GM21786 (cell line): ENCODE results near the gene METTL2A.
"Not testable (repeated sequence)": the region's sequence is repeated elsewhere in the genome, so short reads cannot be mapped to it uniquely, and the experiment has no call there.

ENCODE experiments used
- ATAC-seq: cut with Tn5 transposase; IDR thresholded peaks from one replicate; pipeline ENCODE4 v1.9.1; 2021; ENCODE audit not compliant: unreplicated experiment

Gene METTL2A

DNA sequence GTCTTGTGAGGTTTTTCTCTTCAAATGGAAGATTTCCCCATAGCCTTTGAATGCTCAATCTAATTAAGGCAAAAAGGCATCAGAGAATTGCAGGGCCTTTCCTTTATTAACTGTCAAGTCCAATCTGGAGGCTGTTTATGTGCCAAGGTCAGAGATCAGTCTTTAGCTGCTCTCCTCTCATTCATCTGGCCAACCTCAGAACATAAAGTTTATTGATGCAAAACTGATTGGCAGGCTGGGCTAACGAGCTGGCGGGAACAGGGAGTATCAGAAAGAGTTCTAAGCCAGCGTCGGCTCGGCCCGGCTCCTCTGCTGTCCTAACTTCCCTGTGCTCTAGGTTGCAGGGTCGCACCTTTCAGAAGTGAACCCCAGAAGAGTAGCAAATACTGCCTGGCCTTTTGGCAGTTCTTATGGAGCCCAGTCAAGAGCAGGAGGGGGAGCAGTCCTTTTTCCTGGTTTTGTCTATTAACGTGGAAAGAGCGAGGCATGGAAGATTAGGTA, 47.7 kb downstream of the METTL2A start:
- not testable (repeated sequence) for ATAC-seq

DNA sequence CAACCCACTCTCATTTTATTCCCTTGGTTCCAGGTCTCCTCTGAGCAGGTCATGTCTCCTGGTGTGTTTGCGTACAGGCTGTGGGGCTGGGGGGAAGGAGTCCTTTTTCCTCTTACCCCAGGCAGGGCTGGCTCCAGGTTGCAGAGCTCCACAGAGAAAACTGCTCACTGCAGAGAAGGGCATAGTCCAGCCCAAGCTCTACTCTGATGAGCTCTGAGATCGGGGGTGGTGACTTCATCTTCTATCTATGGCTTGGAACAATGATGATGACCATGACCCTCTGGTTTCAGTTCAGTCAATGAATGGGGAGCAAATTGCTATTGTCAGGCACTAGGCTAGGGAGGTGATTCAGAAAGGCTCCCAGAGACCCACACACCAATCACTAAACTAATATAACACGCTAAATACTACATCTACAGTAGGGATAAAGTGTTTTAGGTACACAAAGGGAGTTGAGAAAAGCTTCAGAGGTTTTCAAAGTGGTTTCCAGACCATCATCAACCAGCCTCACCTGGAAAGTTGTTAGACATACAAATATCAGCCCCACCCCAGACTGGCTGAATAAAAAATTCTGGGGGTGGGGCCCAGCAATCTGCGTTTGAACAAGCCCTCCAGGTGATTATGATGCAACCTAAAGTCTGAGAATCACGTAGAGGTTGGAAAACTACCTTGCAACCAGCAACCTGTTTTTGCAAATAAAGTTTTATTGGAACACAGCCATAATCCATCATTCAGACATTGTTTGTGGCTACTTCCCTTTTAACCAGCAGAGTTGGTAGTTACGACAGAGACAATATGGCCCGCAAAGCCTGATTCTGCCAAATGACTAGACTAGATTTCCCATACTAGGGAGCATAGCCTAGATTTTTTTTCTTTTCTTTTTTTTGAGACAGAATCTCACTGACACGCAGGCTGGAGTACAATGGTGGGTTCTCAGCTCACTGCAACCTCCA, 49.6 kb downstream of the METTL2A start:
- not testable (repeated sequence) for ATAC-seq

DNA sequence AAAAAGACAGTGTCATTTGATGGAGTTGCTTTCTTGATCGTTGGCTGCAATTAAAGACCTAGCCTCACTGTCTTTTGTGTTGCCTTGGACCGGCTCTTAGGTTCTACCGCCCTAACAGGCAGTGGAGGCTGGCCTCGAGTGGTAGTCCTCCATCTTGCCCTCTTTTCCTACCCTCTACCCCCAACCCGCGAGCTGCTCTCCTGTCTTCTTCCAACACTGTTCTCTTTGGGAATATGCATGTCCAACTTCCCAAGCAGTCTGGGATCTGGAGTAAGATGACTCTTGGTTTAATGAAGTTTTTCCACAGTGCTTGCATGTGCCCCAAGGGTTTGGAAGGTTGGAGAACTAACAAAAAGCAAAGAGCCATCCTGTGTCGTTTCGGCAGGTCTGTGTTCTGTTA, 53.4 kb downstream of the METTL2A start:
- ATAC-seq: not testable (repeated sequence)

DNA sequence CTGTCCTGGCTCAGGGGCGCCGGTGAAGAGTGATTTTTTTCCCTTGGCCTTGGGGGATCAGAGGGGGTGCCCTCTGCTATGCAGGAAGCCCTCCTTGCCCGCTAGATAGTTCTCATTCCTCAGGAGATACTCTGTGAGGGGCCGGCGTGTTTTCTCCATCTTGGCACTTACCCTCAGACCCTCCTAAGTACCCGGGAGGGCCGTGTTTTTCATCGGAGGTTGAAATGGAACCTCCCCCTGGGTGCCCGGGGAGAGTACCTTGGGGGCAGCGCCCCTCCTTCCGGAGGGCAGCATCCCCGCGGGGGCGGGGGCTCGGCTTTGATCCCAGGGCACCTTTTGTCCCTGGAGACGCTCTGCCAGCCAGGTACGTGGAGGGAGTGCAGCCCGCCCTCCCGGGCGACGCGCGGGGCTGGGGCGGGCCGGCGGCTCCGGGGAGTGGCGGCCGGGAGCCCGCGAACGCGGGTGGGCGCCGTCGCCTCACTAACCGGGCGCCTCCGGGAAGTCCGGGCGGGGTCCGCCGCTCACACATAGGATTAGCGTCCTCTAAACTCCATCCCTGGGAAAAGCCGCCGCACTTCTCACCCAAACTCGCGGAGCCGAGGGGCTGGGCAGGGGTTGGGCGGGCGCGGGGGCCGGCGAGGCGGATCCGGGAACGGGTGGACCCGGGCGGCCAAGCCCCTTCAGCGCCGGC, 54.2 kb downstream of the METTL2A start:
- peak; percentile 25 for ATAC-seq

DNA sequence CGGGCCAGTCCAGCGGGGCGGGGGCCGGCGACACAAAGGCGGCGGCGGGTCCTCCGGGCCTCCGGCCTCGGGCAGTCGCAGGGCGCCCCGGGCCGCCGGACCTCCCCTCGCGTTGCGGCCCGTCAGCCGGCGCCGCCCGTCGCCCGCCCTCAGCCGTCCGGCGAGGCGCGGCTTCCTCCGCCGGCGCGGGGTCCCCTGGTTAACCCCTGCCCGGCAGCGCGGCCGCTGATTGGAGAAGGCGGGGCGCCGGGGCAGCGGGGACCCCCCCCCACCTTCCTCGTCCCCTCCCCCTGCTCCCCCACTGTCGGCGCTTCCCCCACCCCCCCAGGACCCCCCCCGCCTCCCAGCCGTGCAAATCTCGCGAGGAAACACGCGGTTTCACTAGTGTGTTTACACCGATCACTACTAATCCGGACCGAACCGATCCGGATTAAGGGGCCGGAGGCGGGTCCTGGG, 54.8 kb downstream of the METTL2A start, which contains the start of gene TLK2:
TSS of gene TLK2 (plus strand) at position 402 of the 456 bp plus-strand sequence. CDS start 2,301 bp downstream, outside the sequence.
- ATAC-seq: peak; percentile 69

DNA sequence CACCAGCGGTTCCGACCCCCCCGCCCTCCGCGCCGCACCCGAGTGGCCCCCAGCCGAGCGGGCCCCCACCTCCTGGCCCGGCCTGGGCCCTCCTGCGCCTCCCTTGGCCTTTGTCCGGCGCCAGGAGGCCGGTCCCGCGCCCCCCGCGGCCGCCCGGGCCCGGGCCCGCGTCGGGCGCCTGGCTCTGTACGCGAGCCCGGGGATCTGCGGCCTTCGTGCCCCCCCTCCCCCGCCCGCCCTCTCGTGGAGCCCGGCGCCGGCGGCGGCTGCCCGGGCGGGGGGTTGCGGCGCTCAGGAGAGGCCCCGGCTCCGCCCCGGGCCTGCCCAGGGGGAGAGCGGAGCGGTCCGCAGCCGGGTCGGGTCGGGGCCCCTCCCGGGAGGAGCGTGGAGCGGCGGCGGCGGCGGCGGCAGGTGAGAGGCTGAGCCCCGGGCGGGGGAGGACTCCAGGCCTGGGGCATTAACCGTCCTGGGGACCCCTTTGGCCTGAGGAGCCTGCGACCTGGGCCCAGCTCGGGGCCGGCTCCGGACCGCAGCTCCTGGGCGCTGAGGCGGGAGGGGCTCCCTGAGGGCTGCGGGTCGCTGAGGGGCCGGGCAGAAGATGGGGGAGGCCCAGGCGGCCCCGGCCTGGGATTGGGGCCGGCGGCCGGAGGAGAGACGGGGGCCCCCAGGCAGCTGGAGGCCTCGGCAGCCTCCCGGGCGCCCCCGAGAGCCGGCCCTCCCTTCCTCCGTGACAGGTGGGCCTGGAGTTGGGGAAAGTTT, 55.4 kb downstream of the METTL2A start:
- peak; percentile 16 for ATAC-seq

DNA sequence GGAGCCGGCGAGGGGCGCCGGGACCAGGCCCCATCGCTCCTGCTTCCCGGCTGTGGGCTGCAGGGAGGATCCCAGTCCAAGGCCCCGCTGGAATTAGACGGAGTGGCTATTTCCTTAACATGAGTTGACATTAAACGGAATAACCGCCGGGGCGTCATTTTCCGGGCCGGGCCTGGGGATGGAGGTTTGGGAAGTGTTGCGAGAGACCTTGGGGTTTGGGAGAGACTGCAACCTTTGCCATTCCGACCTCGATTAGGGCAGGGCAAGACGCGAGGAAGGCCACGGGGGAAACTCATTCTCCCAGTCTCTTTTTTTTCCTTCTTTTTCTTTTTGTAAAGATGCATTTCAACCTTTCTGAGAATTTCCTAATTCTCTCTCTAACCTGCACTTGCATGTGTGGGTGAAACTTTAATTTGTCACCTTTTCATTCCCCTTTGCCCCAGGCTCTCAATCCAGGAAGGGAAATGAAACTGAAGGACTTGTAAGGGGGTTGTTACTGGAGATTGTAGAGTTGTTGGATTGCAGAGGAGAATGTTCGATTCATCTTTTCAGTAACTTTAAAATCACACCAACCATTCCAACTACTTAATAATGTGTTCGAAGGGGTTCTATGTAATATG, 56.1 kb downstream of the METTL2A start:
- ATAC-seq: not testable (repeated sequence)

DNA sequence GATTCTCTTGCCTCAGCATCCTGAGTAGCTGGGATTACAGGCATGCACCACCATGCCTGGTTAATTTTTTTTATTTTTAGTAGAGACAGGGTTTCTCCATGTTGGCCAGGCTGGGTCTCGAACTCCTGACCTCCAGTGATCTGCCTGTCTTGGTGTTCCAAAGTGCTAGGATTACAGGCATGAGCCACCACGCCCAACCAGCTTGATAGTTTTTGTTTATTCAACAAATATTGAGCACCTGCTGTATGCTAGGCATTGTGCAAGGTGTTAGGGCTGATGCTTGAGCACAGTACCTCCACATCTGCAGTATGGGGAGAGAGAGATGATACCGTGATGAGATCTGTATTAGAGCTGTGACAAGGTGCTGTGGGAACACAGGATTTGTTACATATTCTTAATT, 58.9 kb downstream of the METTL2A start:
- not testable (repeated sequence) for ATAC-seq

DNA sequence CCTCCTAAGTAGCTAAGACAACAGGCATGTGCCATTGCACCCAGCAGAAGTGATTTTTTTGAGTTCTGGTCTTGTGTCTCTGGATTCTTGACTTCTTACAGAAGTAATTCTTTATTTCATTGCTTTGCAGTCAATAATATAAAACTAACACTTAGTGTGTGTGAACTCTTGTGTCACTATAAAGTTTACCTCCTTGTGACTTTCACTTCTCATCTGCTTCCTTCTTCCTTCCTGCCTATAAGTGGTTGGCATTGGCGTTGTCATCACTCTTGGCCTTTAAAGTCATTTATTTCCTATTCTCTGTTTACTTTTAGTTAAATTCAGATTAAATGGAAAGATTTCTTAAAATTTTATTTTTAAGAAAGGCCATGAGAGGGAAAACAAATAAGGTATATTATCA, 67.3 kb downstream of the METTL2A start:
- ATAC-seq: not testable (repeated sequence)

DNA sequence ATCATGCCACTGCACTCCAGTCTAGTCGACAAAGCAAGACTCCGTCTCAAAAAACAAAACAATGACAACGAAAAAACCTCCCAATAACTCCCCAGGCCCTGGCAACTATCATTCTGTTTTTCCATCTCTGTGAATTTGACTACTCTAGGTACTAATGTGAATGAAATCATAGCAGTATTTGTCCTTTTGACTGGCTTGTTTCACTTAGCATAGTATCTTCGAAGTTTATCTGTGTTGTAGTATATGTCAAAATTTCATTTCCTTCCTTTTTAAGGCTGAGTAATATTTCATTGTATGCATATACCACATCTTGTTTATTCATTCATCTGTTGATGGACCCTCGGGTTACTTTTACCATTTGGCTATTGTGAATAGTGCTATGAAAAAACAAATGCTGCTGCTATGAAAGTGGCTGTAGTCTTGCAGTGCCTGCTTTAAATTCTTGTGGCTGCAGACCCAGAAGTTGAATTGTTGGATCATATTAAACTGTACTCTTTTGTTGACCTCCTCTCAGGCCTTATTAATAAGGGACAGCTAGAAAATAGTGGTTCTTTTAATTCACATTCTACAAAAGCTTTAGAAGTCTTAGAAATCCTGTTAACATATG, 69.5 kb downstream of the METTL2A start:
- not testable (repeated sequence) for ATAC-seq

DNA sequence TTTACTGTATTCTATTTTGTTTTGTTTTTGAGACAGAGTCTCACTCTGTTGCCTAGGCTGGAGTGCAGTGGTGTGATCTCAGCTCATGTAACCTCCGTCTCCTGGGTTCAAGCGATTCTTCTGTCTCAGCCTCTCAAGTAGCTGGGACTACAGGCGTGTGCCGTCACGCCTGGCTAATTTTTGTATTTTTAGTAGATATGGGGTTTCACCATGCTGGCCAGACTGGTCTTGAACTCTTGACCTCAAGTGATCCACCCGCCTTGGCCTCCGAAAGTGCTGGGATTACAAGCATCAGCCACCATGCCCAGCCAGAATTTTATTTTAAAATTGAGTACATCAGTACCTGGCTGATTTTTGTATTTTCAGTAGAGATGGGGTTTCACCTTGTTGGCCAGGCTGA, 70.4 kb downstream of the METTL2A start:
- not testable (repeated sequence) for ATAC-seq

DNA sequence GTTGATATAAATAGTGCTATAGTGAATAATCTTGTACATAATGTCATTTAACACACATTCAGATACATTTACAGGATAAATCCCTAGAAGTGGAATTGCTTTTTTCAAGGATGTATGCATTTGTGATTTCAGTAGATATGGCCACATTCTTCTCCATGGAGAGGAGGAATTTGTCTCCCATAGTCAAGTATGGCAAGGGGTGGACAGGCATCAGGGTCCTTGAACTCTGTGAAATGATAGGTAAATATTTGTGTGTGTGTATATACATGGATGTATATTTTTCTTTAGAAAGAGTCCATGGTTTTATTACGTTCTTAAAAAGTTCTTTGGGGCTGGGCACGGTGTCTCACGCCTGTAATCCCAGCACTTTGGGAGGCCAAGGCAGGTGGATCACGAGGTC, 72.6 kb downstream of the METTL2A start:
- not testable (repeated sequence) for ATAC-seq

DNA sequence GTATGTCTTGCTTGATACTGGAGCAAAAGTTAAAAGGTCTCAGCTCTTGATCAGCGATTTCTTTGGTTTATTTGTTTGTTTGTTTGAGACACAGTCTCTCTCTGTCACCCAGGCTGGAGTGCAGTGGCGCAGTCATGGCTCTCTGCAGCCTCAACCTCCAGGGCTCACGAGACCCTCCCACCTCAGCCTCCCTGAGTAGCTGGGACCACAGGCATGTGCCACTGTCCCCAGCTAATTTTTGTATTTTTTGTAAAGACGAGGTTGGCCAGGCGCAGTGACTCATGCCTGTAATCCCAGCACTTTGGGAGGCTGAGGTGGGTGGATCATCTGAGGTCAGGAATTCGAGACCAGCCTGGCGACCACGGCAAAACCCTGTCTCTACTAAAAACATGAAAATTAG, 75.1 kb downstream of the METTL2A start:
- ATAC-seq: not testable (repeated sequence)
